CD4-positive, alpha-beta T cell (primary cell): ENCODE results near the gene PTPRT. TPM values are rescaled to one million over a fixed set of nuclear protein-coding genes. Genes with fewer than 3 reads are reported as not detected.

Experiments used
- ATAC-seq: fragments of 200-7000 bp; cut with Tn5 transposase; one replicate; pipeline ENCODE4 v1.10.0; 2022; ENCODE audit warnings: mild to moderate bottlenecking; ENCODE audit not compliant: poor library complexity
- CTCF ChIA-PET: fragments of 350-600 bp; sonication (Branson Sonifier 250); formaldehyde crosslinking; loops from one replicate; lab custom pipeline; 2021; ENCODE audit warnings: antibody characterized with exemption, inconsistent platforms; lab: Charles Lee
- POLR2A ChIA-PET: fragments of 350-600 bp; sonication (Branson Sonifier 250); formaldehyde crosslinking; loops from one replicate; lab custom pipeline; 2021; ENCODE audit warnings: antibody characterized with exemption, inconsistent platforms; lab: Charles Lee
- DNase-seq, 14 experiments: peaks; one replicate each; pipeline ENCODE4 v3.0.0-alpha.2; 2013 to 2020; ENCODE audit warnings: mixed read lengths in 2 of 14
- H3K27ac ChIP-seq, 2 donors: one replicate each; pipeline versions ENCODE4 v1.5.1 to v1.7.0; 2013; ENCODE audit warnings: low read length in 2 of 2, low read depth in 1 of 2, mild to moderate bottlenecking in 1 of 2
- H3K27me3 ChIP-seq, 2 experiments: 1 replicate in 1 of 2; 2 replicates in 1 of 2; pipeline versions ENCODE4 v1.6.1 to v1.7.0; 2013; ENCODE audit warnings: low read length in 2 of 2, control low read depth in 1 of 2, mild to moderate bottlenecking in 1 of 2, moderate library complexity in 1 of 2; ENCODE audit not compliant: insufficient read depth in 2 of 2, control insufficient read depth in 1 of 2
- H3K36me3 ChIP-seq: one replicate; pipeline ENCODE4 v1.6.1; 2013; ENCODE audit warnings: low read length, control low read depth; ENCODE audit not compliant: insufficient read depth
- H3K4me1 ChIP-seq: one replicate; pipeline ENCODE4 v1.6.1; 2013; ENCODE audit warnings: low read length, control low read depth; ENCODE audit not compliant: insufficient read depth
- H3K4me3 ChIP-seq: one replicate; pipeline ENCODE4 v1.5.1; 2013; ENCODE audit warnings: mild to moderate bottlenecking, low read length, moderate library complexity
- H3K9me3 ChIP-seq, 2 experiments: 1 replicate in 1 of 2; 2 replicates in 1 of 2; pipeline versions ENCODE4 v1.6.1 to v1.7.0; 2013; ENCODE audit warnings: low read length in 2 of 2, mild to moderate bottlenecking in 2 of 2, control low read depth in 1 of 2, moderate library complexity in 1 of 2; ENCODE audit not compliant: control insufficient read depth in 1 of 2, insufficient read depth in 1 of 2
- H3K27ac Mint-ChIP-seq: one replicate; pipeline ENCODE4 v1.8.0; 2020; ENCODE audit warnings: mixed read lengths
- H3K27me3 Mint-ChIP-seq: one replicate; pipeline ENCODE4 v1.8.0; 2021; ENCODE audit warnings: mixed read lengths
- H3K36me3 Mint-ChIP-seq: one replicate; pipeline ENCODE4 v1.8.0; 2021; ENCODE audit warnings: low read depth, mixed read lengths
- H3K4me1 Mint-ChIP-seq: one replicate; pipeline ENCODE4 v1.8.0; 2021; ENCODE audit warnings: low read depth, mixed read lengths
- H3K4me3 Mint-ChIP-seq: one replicate; pipeline ENCODE4 v1.8.0; 2020; ENCODE audit warnings: mild to moderate bottlenecking, mixed read lengths
- H3K9me3 Mint-ChIP-seq: one replicate; pipeline ENCODE4 v1.8.0; 2020; ENCODE audit warnings: mixed read lengths
- intact Hi-C, 2 experiments: fragments of 100-400 bp; cut with DNase I in 1 of 2; cut with micrococcal nuclease in 1 of 2; formaldehyde crosslinking; loops; one replicate each; pipeline versions ENCODE4 v1.15.1 to v1.9.0; 2023 to 2025; cut with DNase I, micrococcal nuclease
- total RNA-seq, 174 experiments: library from RNA in 2 of 174; stranded (reverse) in 2 of 174; gene quantifications; one replicate each; pipeline ENCODE4 v1.2.3 and lab custom pipeline; 2021 to 2026
- TF ChIP-seq, protein P1 (sequence below): fragments of 200-600 bp; IDR thresholded peaks from one replicate; pipeline ENCODE4 v1.8.0; 2022; ENCODE audit warnings: antibody characterized with exemption, mild to moderate bottlenecking

The PTPRT gene
- total RNA-seq, 2 experiments from 2014 or later, result not detected

DNA sequence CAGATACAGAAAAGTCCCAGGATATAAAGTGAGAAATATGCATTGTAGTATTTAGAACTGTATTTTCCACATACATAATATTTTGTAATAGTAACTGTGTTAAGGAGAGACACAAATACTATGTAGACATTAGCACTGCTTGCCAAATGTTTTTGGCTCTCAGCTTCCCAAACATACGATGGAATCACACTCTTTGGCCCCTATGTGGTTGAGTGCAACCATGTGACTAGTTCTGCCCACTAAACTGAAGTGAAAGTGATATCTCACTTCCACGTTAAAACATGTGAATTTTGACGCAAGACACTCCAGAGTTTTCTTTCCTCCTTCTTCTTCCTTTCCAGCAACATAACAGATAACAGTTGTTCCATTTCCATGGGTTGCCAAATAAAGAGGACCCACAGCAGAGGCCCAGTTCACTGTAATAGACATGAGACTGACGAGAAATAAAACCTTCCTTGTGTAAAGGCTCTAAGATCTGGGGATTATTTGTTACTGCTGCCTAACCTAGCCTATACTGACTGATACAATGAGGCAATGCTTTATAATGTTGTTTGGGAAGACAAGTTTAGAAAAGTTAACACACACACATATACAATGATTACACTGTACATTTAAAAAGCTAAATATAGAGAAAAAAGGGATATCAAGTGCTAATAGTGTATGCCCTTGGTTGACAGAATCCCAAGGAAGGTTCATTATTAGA is 97.2 kb downstream of the PTPRT start:
- H3K27me3 ChIP-seq, result peaks cover 0 to 6% of the 10 kb centered on the region in 2 experiments
- H3K4me3 ChIP-seq, result no peak overlapping the region
- no peaks in the 10 kb centered on the region for H3K36me3 Mint-ChIP-seq
- ChIA-PET CTCF (no interaction called here), POLR2A (no interaction called here)
- DNase-seq, result no peak
- ATAC-seq, result no peak
- H3K4me1 ChIP-seq, result no peaks in the 10 kb centered on the region
- TF ChIP-seq, protein P1, sequence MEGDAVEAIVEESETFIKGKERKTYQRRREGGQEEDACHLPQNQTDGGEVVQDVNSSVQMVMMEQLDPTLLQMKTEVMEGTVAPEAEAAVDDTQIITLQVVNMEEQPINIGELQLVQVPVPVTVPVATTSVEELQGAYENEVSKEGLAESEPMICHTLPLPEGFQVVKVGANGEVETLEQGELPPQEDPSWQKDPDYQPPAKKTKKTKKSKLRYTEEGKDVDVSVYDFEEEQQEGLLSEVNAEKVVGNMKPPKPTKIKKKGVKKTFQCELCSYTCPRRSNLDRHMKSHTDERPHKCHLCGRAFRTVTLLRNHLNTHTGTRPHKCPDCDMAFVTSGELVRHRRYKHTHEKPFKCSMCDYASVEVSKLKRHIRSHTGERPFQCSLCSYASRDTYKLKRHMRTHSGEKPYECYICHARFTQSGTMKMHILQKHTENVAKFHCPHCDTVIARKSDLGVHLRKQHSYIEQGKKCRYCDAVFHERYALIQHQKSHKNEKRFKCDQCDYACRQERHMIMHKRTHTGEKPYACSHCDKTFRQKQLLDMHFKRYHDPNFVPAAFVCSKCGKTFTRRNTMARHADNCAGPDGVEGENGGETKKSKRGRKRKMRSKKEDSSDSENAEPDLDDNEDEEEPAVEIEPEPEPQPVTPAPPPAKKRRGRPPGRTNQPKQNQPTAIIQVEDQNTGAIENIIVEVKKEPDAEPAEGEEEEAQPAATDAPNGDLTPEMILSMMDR, result no peak
- no peak overlapping the region for H3K27ac ChIP-seq
- no peaks in the 10 kb centered on the region for H3K36me3 ChIP-seq
- H3K9me3 Mint-ChIP-seq, result peaks cover 11% of the 10 kb centered on the region
- no peaks in the 10 kb centered on the region for H3K4me1 Mint-ChIP-seq
- peaks cover 0 to 6% of the 10 kb centered on the region in 2 experiments for H3K9me3 ChIP-seq
- no peak overlapping the region for H3K4me3 Mint-ChIP-seq
- intact Hi-C loops, result no loop called here
- H3K27me3 Mint-ChIP-seq, result peaks cover under 1% of the 10 kb centered on the region
- no peak overlapping the region for H3K27ac Mint-ChIP-seq

DNA sequence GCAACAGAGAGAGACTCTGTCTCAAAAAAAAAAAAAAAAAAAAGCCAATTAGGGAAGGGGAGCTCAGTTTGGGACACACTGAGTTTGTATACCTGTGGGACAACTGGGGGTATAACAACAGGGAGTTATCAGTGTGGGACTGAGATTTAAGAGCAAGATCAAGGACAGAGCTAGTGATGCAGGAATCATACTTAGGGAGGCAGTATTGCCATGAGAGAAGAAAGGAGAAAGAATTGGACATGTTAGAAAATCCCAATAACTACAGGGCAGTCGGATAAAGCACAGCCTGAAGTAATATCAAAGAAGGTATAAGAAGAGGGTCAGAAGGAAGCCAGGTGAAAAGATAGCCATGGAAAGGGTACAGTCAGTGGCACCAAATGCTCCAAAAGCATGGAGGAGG is 121.2 kb downstream of the PTPRT start:
- Histone ChIP-seq H3K9me3 (peaks cover 0 to 5% of the 10 kb centered on the region in 2 experiments), H3K27me3 (no peaks in the 10 kb centered on the region), H3K4me3 (no peak overlapping the region), H3K36me3 (no peaks in the 10 kb centered on the region), H3K27ac (no peak overlapping the region), H3K4me1 (no peaks in the 10 kb centered on the region)
- POLR2A ChIA-PET, result no interaction called here
- H3K4me1 Mint-ChIP-seq, result no peaks in the 10 kb centered on the region
- intact Hi-C loops, result no loop called here
- no peaks in the 10 kb centered on the region for H3K36me3 Mint-ChIP-seq
- DNase-seq, result no peak
- no peak for ATAC-seq
- H3K27me3 Mint-ChIP-seq, result no peaks in the 10 kb centered on the region
- H3K4me3 Mint-ChIP-seq, result no peak overlapping the region
- peaks cover 14% of the 10 kb centered on the region for H3K9me3 Mint-ChIP-seq
- no peak overlapping the region for H3K27ac Mint-ChIP-seq
- TF ChIP-seq, protein P1, result no peak
- CTCF ChIA-PET, result no interaction called here

DNA sequence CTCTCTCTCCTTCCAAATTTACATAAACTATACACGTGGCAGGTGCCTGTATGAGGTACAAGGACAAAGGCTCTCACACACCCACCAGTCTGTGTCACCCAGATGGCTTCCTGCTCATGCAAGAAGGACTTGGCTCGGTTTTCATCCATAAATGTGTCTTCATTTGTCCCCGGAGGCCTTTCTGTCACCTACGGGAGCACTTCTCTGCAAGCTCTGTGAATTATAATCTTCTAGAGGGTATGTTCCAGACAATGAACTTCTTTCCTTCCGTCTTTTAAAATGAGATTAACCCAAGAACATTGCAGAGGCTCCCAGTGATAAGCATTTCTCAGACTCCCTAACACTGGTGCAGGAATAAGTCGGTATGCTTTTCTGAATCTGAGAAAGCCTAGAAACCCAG is 123.6 kb downstream of the PTPRT start:
- no peak overlapping the region for H3K4me3 Mint-ChIP-seq
- H3K4me1 Mint-ChIP-seq, result no peaks in the 10 kb centered on the region
- intact Hi-C loops, result no loop called here

More for the DNA sequence above, 123.6 kb downstream of the PTPRT start:
- H3K9me3 Mint-ChIP-seq, result peaks cover 17% of the 10 kb centered on the region
- H3K27me3 Mint-ChIP-seq, result no peaks in the 10 kb centered on the region
- DNase-seq (no peak), ATAC-seq (no peak)
- H3K36me3 Mint-ChIP-seq, result no peaks in the 10 kb centered on the region
- no peak overlapping the region for H3K4me3 ChIP-seq
- peaks cover 5% of the 10 kb centered on the region in 2 experiments for H3K9me3 ChIP-seq
- H3K4me1 ChIP-seq, result no peaks in the 10 kb centered on the region
- H3K27me3 ChIP-seq, result no peaks in the 10 kb centered on the region
- CTCF ChIA-PET, result no interaction called here
- H3K27ac Mint-ChIP-seq, result no peak overlapping the region
- no peaks in the 10 kb centered on the region for H3K36me3 ChIP-seq
- POLR2A ChIA-PET, result no interaction called here
- TF ChIP-seq, protein P1, result no peak
- no peak overlapping the region for H3K27ac ChIP-seq
